Thymus (tissue), 11 donors: ENCODE data around the gene OR2F2. TPM values are rescaled to one million over a fixed set of nuclear protein-coding genes. Genes with fewer than 3 reads are reported as not detected.
A peak's percentile ranks its signal among the peaks of the same experiment; 100 is the strongest.

Experiments used
- DNase-seq, 9 donors: peaks; one replicate each; pipeline ENCODE4 v3.0.0-alpha.2; 2013; ENCODE audit warnings: low spot score in 9 of 9, low read depth in 6 of 9, missing footprints in 1 of 9
- H3K27ac ChIP-seq, 2 donors: one replicate each; pipeline ENCODE4 v1.5.1; 2013; ENCODE audit warnings: control low read depth in 1 of 2, low read depth in 1 of 2, low read length in 1 of 2, mild to moderate bottlenecking in 1 of 2, moderate library complexity in 1 of 2
- H3K27me3 ChIP-seq, 2 donors: one replicate each; pipeline ENCODE4 v1.5.1; 2013; ENCODE audit warnings: low read length in 1 of 2; ENCODE audit not compliant: control insufficient read depth in 2 of 2, insufficient read depth in 1 of 2
- H3K36me3 ChIP-seq, 2 donors: one replicate each; pipeline ENCODE4 v1.5.1; 2013; ENCODE audit warnings: low read length in 1 of 2, mild to moderate bottlenecking in 1 of 2, moderate library complexity in 1 of 2; ENCODE audit not compliant: control insufficient read depth in 2 of 2, insufficient read depth in 2 of 2
- H3K4me1 ChIP-seq, 2 donors: one replicate each; pipeline ENCODE4 v1.5.1; 2013; ENCODE audit warnings: low read length in 2 of 2; ENCODE audit not compliant: control insufficient read depth in 2 of 2, insufficient read depth in 2 of 2
- H3K4me3 ChIP-seq, 2 donors: one replicate each; pipeline ENCODE4 v1.5.1; 2013; ENCODE audit warnings: low read length in 2 of 2, control low read depth in 1 of 2, mild to moderate bottlenecking in 1 of 2
- H3K9me3 ChIP-seq, 2 donors: one replicate each; pipeline ENCODE4 v1.5.1; 2013; ENCODE audit warnings: low read length in 1 of 2, mild to moderate bottlenecking in 1 of 2; ENCODE audit not compliant: control insufficient read depth in 2 of 2, insufficient read depth in 1 of 2
- WGBS: extraction: QIAGEN DNeasy Blood & Tissue Kit; methylation state at CpG from one replicate; pipeline ENCODE4 v1.1.7; 2013; 5-methylcytosine and 5-hydroxymethylcytosine counted together
- polyA plus RNA-seq: library from polyadenylated mRNA; stranded (reverse); fragments of 200-250 nt; gene quantifications from one replicate; pipeline ENCODE4 v1.2.3, GENCODE V29; 2013
- total RNA-seq: library from RNA; stranded (reverse); fragments of 120-200 nt; gene quantifications from one replicate; pipeline ENCODE4 v1.2.4, GENCODE V29; 2013
- donor health status: healthy.

OR2F2 gene
- total and polyA plus RNA-seq, 2 donors = not detected

DNA sequence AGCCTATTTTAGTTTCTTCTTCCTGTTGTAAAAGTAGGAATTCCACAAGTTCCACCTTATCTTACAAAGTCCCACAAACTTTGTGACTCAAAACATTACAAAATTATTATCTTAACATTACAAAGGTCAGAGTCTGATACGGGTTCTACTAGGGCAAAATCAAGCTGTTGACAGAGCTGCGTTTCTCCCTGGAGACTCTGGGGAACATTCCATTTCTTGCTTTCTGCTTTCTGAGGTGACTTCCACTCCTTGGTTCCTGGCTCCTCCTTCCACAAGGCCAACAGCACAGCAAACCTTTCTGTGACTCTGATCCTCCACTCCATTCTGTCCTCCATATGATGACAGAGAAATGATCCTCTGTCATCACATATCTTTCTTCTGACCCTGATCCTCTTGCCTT, 30.2 kb downstream of the OR2F2 start:
- no peaks in the 10 kb centered on the region for H3K4me1 ChIP-seq
- WGBS = 94% methylated on average over 2 of the region's 2 CpGs

DNA sequence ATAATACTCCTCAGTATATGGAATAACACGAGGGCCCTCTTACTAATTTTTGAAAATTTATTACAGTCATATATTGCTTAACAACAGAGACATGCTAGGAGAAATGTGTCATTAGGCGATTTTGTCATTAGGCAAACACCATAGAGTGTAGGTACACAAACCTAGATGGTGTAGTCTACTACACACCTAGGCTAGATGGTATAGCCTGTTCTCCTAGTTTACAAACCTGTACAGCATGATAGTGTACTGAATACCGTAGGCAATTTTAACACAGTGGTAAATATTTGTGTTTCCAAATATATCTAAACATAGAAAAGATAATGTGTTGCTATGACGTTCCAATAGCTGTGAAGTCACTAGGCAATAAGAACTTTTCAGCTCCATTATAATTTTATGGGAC, 32.4 kb downstream of the OR2F2 start:
- H3K4me1 ChIP-seq = no peaks in the 10 kb centered on the region
- H3K27me3 ChIP-seq = no peaks in the 10 kb centered on the region
- H3K4me3 ChIP-seq = no peak overlapping the region
- no peaks in the 10 kb centered on the region for H3K36me3 ChIP-seq
- no peaks in the 10 kb centered on the region for H3K9me3 ChIP-seq
- no peak for DNase-seq
- 92% methylated on average over 4 of the region's 4 CpGs for WGBS
- H3K27ac ChIP-seq = no peak overlapping the region

More for the DNA sequence above, 30.2 kb downstream of the OR2F2 start:
- no peak overlapping the region for H3K4me3 ChIP-seq
- DNase-seq = no peak
- H3K27ac ChIP-seq = no peak overlapping the region
- H3K27me3 ChIP-seq = no peaks in the 10 kb centered on the region
- H3K9me3 ChIP-seq = no peaks in the 10 kb centered on the region
- no peaks in the 10 kb centered on the region for H3K36me3 ChIP-seq

DNA sequence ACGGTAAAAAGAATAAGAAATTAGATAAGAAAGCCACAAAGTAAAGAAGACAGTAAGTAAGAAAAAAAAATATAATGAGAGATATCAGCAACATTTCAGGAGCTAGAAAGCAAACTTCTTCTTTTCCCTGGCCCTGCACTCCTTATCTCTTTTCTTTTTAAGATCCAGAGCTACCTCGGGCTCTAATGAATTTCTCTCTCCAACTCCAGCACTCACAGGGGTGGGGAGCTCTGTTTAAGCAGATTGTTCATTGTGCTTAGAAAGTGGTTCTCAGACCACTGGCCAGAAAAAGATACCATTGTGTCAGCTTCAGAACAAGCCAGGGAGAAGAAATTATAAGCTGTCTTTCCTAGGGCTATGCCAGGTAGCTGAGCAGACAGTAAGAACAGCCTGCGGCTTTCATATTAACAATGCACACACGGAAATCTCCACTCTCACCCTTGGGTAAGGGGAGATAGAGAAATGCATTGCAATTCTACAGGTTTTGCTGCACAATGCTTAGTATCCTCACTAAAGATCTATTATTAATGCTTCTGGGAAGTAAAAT, 38.9 kb downstream of the OR2F2 start:
- H3K4me1 ChIP-seq = no peaks in the 10 kb centered on the region
- WGBS = 84% methylated on average over 4 of the region's 4 CpGs
- H3K4me3 ChIP-seq = no peak overlapping the region

GRCh38 chr7:143974459-143974858, 39.4 kb downstream of the OR2F2 start:
- H3K27me3 ChIP-seq = no peaks in the 10 kb centered on the region
- no peaks in the 10 kb centered on the region for H3K4me1 ChIP-seq
- WGBS = 90% methylated on average over 4 of the region's 4 CpGs
- no peak for DNase-seq
- no peak overlapping the region for H3K4me3 ChIP-seq
- no peak overlapping the region for H3K27ac ChIP-seq
- H3K9me3 ChIP-seq = no peaks in the 10 kb centered on the region
- H3K36me3 ChIP-seq = no peaks in the 10 kb centered on the region

More for the DNA sequence above, 38.9 kb downstream of the OR2F2 start:
- Histone ChIP-seq H3K27ac (no peak overlapping the region), H3K9me3 (no peaks in the 10 kb centered on the region), H3K36me3 (no peaks in the 10 kb centered on the region), H3K27me3 (no peaks in the 10 kb centered on the region)
- no peak for DNase-seq

- H3K27me3 ChIP-seq = no peaks in the 10 kb centered on the region
- no peak overlapping the region for H3K27ac ChIP-seq
- H3K36me3 ChIP-seq = no peaks in the 10 kb centered on the region
- 91% methylated on average over 1 of the region's 1 CpG for WGBS
- no peaks in the 10 kb centered on the region for H3K9me3 ChIP-seq
- DNase-seq = peak in 1 of 9 donors; percentile 4
- H3K4me3 ChIP-seq = no peak overlapping the region
- no peaks in the 10 kb centered on the region for H3K4me1 ChIP-seq
These were observed 40.6 kb downstream of the OR2F2 start for GRCh38 chr7:143975617-143976016.

GRCh38 chr7:143978585-143978984, 43.6 kb downstream of the OR2F2 start:
- 92% methylated on average over 2 of the region's 2 CpGs for WGBS

GRCh38 chr7:143979359-143979758, 44.3 kb downstream of the OR2F2 start:
- Histone ChIP-seq H3K36me3 (no peaks in the 10 kb centered on the region), H3K27me3 (no peaks in the 10 kb centered on the region), H3K4me3 (no peak overlapping the region), H3K4me1 (no peaks in the 10 kb centered on the region), H3K9me3 (no peaks in the 10 kb centered on the region), H3K27ac (no peak overlapping the region)
- DNase-seq = no peak
- WGBS = 95% methylated on average over 1 of the region's 1 CpG

More at GRCh38 chr7:143978585-143978984, 43.6 kb downstream of the OR2F2 start:
- H3K4me1 ChIP-seq = no peaks in the 10 kb centered on the region
- H3K36me3 ChIP-seq = no peaks in the 10 kb centered on the region
- H3K27me3 ChIP-seq = no peaks in the 10 kb centered on the region
- no peaks in the 10 kb centered on the region for H3K9me3 ChIP-seq
- no peak for DNase-seq
- no peak overlapping the region for H3K27ac ChIP-seq
- no peak overlapping the region for H3K4me3 ChIP-seq

GRCh38 chr7:143979998-143980397, 45.0 kb downstream of the OR2F2 start:
- WGBS = 80% methylated on average over 2 of the region's 2 CpGs

DNA sequence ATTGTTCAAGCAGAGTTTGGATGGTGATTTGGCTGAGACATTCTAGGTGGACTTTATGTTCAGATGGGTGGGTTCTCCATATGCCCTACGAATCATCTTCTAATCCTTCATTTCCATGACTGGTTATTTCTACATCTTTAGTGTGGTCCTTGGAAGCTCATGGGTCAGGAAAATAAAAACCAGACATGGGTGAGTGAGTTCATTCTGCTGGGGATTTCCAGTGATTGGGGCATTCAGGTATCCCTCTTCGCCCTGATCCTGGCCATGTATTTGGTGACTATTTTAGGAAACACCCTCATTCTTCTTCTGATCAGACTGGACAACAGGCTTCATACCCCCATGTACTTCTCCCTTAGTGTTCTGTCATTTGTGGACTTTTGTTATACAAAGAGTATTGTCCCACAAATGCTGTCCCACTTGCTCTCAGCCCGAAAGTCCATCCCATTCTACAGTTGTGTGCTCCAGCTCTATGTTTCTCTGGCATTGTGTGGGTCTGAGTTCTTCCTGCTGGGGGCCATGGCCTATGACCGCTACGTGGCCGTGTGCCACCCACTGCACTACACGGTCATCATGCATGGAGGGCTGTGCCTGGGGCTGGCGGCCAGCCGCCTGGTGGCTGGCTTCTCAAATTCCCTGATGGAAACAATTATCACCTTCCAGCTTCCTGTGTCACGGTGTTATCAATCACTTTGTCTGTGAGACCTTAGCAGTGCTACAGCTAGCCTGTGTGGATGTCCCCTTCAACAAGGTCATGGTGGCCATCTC, 45.9 kb downstream of the OR2F2 start:
- no peak overlapping the region for H3K27ac ChIP-seq
- H3K4me1 ChIP-seq = no peaks in the 10 kb centered on the region
- no peak for DNase-seq
- 98% methylated on average over 10 of the region's 10 CpGs for WGBS
- no peak overlapping the region for H3K4me3 ChIP-seq
- H3K36me3 ChIP-seq = no peaks in the 10 kb centered on the region
- no peaks in the 10 kb centered on the region for H3K27me3 ChIP-seq
- no peaks in the 10 kb centered on the region for H3K9me3 ChIP-seq

More at GRCh38 chr7:143979998-143980397, 45.0 kb downstream of the OR2F2 start:
- DNase-seq = no peak
- Histone ChIP-seq H3K36me3 (no peaks in the 10 kb centered on the region), H3K27me3 (no peaks in the 10 kb centered on the region), H3K9me3 (no peaks in the 10 kb centered on the region), H3K4me3 (no peak overlapping the region), H3K4me1 (no peaks in the 10 kb centered on the region), H3K27ac (no peak overlapping the region)
